Upper lobe of left lung (tissue), 4 donors: ENCODE measurements around the gene KLF8.

ENCODE experiments used
- EP300 ChIP-seq, 4 donors: sonication (generic); formaldehyde crosslinking; IDR thresholded peaks; one replicate each; pipeline ENCODE4 v1.5.1; 2017; ENCODE audit warnings: antibody characterized with exemption in 4 of 4, control low read depth in 2 of 4
- TF ChIP-seq, protein P1 (sequence below), 6 experiments: fragments of 450-650 bp in 4 of 6; fragments of 200-600 bp in 2 of 6; sonication (generic) in 2 of 6; IDR thresholded peaks; one replicate each; pipeline ENCODE4 v1.5.1; 2016 to 2019; ENCODE audit warnings: antibody characterized with exemption in 6 of 6

- TF ChIP-seq, protein P1, sequence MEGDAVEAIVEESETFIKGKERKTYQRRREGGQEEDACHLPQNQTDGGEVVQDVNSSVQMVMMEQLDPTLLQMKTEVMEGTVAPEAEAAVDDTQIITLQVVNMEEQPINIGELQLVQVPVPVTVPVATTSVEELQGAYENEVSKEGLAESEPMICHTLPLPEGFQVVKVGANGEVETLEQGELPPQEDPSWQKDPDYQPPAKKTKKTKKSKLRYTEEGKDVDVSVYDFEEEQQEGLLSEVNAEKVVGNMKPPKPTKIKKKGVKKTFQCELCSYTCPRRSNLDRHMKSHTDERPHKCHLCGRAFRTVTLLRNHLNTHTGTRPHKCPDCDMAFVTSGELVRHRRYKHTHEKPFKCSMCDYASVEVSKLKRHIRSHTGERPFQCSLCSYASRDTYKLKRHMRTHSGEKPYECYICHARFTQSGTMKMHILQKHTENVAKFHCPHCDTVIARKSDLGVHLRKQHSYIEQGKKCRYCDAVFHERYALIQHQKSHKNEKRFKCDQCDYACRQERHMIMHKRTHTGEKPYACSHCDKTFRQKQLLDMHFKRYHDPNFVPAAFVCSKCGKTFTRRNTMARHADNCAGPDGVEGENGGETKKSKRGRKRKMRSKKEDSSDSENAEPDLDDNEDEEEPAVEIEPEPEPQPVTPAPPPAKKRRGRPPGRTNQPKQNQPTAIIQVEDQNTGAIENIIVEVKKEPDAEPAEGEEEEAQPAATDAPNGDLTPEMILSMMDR (IDR thresholded peaks at IDR 0.05), result no peak
- TF ChIP-seq EP300 (IDR thresholded peaks at IDR 0.05), result no peak
These were observed at the start of gene KLF8 for GRCh38 chrX:56232221-56233082.
